Myocyte (in vitro differentiated cells): Measurements from ENCODE around the gene PARVA. TPM values are rescaled to one million over a fixed set of nuclear protein-coding genes. Genes with fewer than 3 reads are reported as not detected.

Experiments
- DNase-seq: peaks from one replicate; pipeline ENCODE4 v3.0.0-alpha.2; 2012; ENCODE audit warnings: low read depth
- total RNA-seq: library from RNA; depleted of rRNA; stranded (reverse); fragments of >200 nt; gene quantifications from 2 replicates; pipeline ENCODE4 v1.2.3, GENCODE V29; 2014

The PARVA gene
- total RNA-seq, 1 donor from 2014 or later = 70.5 TPM

GRCh38 chr11:12524865-12525264, 147.5 kb downstream of the PARVA start:
- DNase-seq = no peak

GRCh38 chr11:12525466-12526055, 148.2 kb downstream of the PARVA start:
- DNase-seq = no peak

GRCh38 chr11:12526789-12527188, 149.4 kb downstream of the PARVA start:
- peak; percentile 68 for DNase-seq

GRCh38 chr11:12528487-12528886, 151.1 kb downstream of the PARVA start:
- DNase-seq = no peak

GRCh38 chr11:12529041-12529440, 151.7 kb downstream of the PARVA start:
- no peak for DNase-seq

- DNase-seq = no peak
These were observed 152.4 kb downstream of the PARVA start for GRCh38 chr11:12529793-12530192.

GRCh38 chr11:12531020-12531419, 153.6 kb downstream of the PARVA start:
- DNase-seq = no peak

- DNase-seq = no peak
These were observed 154.3 kb downstream of the PARVA start for GRCh38 chr11:12531681-12532080.

- DNase-seq = no peak
These were observed 155.2 kb downstream of the PARVA start for GRCh38 chr11:12532580-12532979.

GRCh38 chr11:12534549-12534948, 157.2 kb downstream of the PARVA start:
- DNase-seq = no peak

GRCh38 chr11:12535321-12535720, 157.9 kb downstream of the PARVA start:
- no peak for DNase-seq

GRCh38 chr11:12536566-12536965, 159.2 kb downstream of the PARVA start:
- DNase-seq = no peak

GRCh38 chr11:12537778-12538401, 160.5 kb downstream of the PARVA start:
- no peak for DNase-seq

- DNase-seq = no peak
These were observed 161.6 kb downstream of the PARVA start for GRCh38 chr11:12538889-12539421.

GRCh38 chr11:12539572-12539971, 162.2 kb downstream of the PARVA start:
- DNase-seq = peak; percentile 39

GRCh38 chr11:12540075-12540680, 162.8 kb downstream of the PARVA start:
- DNase-seq = peak; percentile 36

GRCh38 chr11:12540913-12541582, 163.7 kb downstream of the PARVA start:
- peak; percentile 78 for DNase-seq

- DNase-seq = no peak
These were observed 164.3 kb downstream of the PARVA start for GRCh38 chr11:12541583-12542151.

GRCh38 chr11:12542186-12542935, 165.0 kb downstream of the PARVA start:
- DNase-seq = no peak

GRCh38 chr11:12543596-12544415, 166.4 kb downstream of the PARVA start:
- no peak for DNase-seq
